GM11168 (cell line): Measurements from ENCODE around the gene DLEC1.

ENCODE experiments used
- in situ Hi-C: fragments of 300-500 bp; cut with MboI; formaldehyde crosslinking; loops from one replicate; pipeline ENCODE4 v1.12.0; 2022; ENCODE audit warnings: low sequenced_read_pairs; ENCODE audit not compliant: unreplicated experiment

The DLEC1 gene

DNA sequence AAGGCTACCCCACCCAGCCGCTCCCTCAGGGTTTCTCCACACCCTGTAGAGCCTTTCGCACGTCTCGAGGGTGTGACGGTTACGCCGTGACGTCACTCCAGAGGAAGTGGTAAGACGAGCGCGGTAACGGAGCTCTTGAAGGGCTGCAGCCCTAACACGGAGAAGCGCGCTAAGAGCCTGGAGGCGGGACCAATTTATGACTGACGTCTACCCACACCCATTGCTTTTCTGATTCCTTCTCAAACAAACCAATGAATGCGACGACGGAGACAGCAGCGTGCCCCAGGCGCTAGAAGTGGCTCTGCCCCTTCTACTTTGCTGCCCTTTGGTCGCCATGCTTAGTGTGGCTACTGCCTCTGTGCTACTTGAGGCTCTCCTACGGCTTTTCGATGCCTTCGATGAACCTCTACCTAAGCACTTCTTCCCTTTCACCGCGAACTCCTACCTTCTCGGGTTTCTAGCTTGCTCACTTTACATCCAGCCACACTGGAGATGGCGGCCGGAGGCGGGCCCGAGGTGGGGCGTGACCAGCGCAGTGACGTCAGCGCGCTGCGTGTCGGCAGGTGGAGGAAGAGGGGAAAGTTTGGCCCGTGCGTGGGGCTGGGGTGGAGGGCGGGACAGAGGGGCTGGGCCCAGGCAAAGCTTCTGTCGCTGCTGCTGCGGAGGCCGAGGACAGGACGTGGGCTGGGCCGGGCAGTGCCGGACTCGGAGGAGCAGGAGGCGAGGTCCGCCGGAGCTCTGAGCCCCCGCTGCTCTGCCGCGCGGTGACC lies 126.1 kb downstream of the DLEC1 start, which contains the start of gene OXSR1:
Gene OXSR1 (plus strand): TSS at position 586 of the 770 bp plus-strand sequence. CDS start 340 bp downstream, outside the sequence.
- in situ Hi-C loops: no loop called here

DNA sequence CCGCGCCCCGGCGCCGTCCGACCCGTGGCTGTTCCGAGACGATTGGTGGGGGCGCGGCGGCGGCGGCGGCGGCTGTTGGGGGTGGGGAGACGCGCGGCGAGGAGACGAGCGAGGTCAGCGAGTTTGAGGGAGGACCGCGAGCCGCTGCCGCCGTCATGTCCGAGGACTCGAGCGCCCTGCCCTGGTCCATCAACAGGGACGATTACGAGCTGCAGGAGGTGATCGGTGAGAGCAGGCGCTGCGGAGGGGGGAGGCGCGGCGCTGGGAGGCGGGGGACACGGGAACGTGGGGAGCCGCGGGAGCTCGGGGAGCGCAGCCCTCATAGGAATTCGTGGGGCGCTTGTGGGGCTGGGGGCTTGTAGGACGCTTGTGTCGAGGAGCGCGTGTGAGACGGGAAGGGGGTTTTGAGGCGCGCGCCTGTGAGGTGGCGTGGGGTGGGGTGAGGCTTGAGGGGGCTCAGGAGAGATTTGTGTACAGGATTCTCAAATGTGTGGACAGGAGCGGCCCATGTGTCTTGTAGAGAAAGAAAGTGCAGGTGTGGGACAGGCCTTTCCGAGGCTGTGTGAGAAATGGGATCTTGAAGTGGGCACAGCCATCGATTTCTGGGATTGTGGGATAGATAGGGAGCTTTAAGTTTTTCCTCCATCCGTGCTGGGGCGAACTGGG lies 126.8 kb downstream of the DLEC1 start:
- in situ Hi-C loops: no loop called here

DNA sequence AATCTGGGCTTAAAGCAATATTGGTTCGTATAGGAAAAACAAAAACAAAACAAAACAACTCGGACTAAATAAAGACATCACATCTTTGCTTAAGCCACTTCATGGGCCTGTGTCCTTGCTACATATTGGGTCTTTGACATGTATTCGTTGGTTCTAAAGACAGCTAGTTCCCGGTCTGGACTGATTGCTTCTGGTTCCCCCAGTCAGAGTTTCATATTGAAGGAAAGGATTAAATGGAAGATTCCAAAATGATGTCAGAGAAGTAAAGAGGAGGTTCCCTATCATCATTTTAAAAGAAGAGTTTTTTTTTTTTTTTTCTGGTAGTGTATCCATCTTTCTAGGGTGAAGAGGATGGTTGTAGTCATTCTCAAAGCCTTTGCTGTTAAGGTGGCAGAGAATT lies 128.6 kb downstream of the DLEC1 start:
- in situ Hi-C loops: no loop called here

DNA sequence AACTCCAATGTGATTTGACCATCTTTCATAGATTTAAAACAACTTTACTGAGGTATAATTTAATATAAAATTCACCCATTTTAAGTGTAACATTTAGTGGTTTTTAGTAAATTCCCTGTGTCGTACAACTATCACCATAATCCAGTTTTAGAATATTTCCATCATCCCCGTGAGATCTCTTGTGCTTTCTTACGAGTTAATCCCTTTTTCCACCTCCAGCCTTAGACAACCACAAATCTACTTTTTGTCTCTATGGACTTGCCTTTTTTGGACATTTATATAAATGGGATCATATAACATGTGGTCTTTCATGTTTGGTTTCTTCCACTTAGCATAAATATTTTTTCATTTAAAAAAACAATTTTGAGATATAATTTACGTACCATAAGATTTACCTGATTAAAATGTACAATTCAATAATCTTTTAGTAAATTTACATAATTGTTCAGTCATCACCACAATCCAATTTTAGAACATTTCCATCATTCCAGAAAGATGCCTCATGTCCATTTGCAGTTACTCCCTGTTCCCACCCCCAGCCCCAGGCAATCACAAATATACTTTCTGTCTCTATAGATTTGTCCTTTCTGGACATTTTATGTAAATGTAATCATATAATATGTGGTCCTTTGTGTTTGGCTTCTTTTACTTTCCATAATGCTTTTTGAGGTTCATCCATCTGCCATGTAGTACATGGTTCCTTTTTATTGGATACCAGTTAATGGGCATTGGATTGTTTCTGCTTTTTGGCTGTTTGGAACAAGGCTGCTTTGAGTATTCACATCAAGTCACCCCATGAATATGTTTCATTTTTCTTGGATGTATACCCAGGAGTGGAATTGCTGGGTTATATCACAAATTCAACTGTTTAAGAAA lies 129.4 kb downstream of the DLEC1 start:
- in situ Hi-C loops: no loop called here

DNA sequence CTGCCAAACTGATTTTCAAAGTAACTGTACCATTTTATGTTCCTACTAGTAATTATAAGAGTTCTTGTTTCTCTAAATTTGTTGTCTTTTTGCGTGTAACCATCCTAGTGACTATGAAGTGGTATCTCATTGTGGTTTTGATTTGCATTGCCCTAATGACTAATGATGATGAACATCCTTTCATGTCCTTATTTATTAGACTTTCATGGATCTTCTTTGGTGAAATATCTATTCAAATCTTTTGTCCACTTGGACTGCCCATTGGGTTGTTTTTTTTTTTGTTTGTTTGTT lies 130.0 kb downstream of the DLEC1 start:
- in situ Hi-C loops: no loop called here

DNA sequence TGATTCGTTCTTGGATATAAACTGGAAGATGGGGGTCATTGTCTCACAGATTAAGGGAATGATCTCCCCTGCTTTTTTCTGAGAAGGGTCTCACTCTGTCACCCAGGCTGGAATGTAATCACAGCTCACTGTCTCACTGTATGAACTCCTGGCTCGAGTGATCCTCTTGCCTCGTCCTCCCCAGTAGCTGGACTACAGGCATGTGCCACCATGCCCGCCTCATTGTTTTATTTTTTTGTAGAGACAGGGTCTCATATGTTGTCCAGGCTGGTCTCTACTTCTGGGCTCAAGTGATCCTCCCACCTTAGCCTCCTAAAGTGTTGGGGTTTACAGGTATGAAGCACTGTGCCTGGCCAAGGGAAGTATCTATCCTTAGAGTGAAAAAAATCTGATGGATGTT lies 131.7 kb downstream of the DLEC1 start:
- in situ Hi-C loops: no loop called here

DNA sequence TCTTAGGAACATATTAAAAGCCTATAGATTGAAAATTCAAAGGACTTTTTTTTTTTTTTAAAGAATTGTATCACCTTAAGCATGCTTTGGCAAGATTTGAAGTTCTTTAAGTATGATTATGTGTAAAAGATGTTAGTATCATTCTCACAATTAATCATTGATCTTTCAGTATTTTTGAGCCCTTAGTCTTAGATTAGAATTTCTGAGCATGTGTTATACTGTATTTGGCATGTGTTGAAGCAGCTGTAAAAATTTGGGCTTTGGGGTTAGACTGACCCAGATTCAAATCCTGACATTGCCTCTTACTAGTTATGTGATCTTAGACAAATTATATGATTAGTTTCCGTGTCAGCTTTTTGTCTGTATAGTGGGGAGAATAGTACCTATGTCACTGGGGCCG lies 132.6 kb downstream of the DLEC1 start:
- in situ Hi-C loops: no loop called here
